OCI-LY3 (cell line): ENCODE results near the gene CXCL1.

Experiments used
- CTCF ChIP-seq: fragments of 200-600, 300-600 bp; sonication (generic); IDR thresholded peaks from 2 replicates; pipeline ENCODE4 v1.5.1; 2014; ENCODE audit warnings: antibody characterized with exemption, low read length, low read depth
- EZH2phosphoT487 ChIP-seq: fragments of 200-600 bp; shearing (Covaris generic); IDR thresholded peaks from 2 replicates; pipeline ENCODE4 v1.6.1; 2018; ENCODE audit warnings: antibody characterized with exemption, mixed run types, low read depth

GRCh38 chr4:73895201-73896175 is 26.3 kb downstream of the CXCL1 start:
- TF ChIP-seq CTCF: no peak
- no peak for TF ChIP-seq EZH2phosphoT487
